A549 (cell line): Measurements from ENCODE around the gene PPM1H. TPM values are rescaled to one million over a fixed set of nuclear protein-coding genes. Genes with fewer than 3 reads are reported as not detected.

Experiments used
- ATAC-seq, 2 experiments: fragments of 200-7000 bp in 1 of 2; fragments of >200 bp in 1 of 2; cut with Nextera tagmentation in 1 of 2; cut with Tn5 transposase in 1 of 2; 3 replicates each; pipeline versions ENCODE4 v1.8.0 to v1.9.1; 2018 to 2020; ENCODE audit warnings: mild to moderate bottlenecking in 1 of 2, moderate library complexity in 1 of 2
- CTCF ChIA-PET: fragments of 300-600 bp; sonication (Branson Sonifier 250); formaldehyde crosslinking; extraction: SDS; loops from one replicate; lab custom pipeline; 2021; ENCODE audit warnings: antibody characterized with exemption, inconsistent platforms; lab: Yijun Ruan, JAX
- POLR2A ChIA-PET: fragments of 350-600 bp; formaldehyde crosslinking; extraction: SDS; loops from one replicate; lab custom pipeline; 2021; ENCODE audit warnings: antibody characterized with exemption, inconsistent platforms; lab: Yijun Ruan, JAX
- DNase-seq, 2 experiments: peaks; one replicate each; pipeline versions ENCODE4 v3.0.0 to v3.0.0-alpha.2; 2011 to 2016; ENCODE audit warnings: low read depth in 1 of 2, low spot score in 1 of 2
- FAIRE-seq: peaks from 2 replicates; lab custom pipeline; 2011; peaks lifted over from hg19 to GRCh38; lab: Jason Lieb, UNC
- H3K27ac ChIP-seq, 2 experiments: fragments of >200 bp; sonication (Bioruptor Twin); formaldehyde crosslinking; 3 replicates each; pipeline ENCODE4 v1.5.1; 2016 to 2017
- H3K4me1 ChIP-seq: fragments of >200 bp; sonication (Bioruptor Twin); formaldehyde crosslinking; 3 replicates; pipeline ENCODE4 v1.6.1; 2016
- H3K4me2 ChIP-seq: fragments of >200 bp; sonication (Bioruptor Twin); formaldehyde crosslinking; 3 replicates; pipeline ENCODE4 v1.6.1; 2016
- H3K4me3 ChIP-seq: fragments of >200 bp; sonication (Bioruptor Twin); formaldehyde crosslinking; 3 replicates; pipeline ENCODE4 v1.5.1; 2016
- H3K9me3 ChIP-seq: fragments of >200 bp; sonication (Bioruptor Twin); formaldehyde crosslinking; 3 replicates; pipeline ENCODE4 v1.6.1; 2016
- BHLHE40 ChIP-seq: IDR thresholded peaks from 2 replicates; pipeline ENCODE4 v1.6.1; 2012; ENCODE audit warnings: low read depth, low read length, inconsistent platforms
- CBX8 ChIP-seq: fragments of 200-600 bp; sonication (generic); IDR thresholded peaks from 2 replicates; pipeline ENCODE4 v1.6.1; 2016
- CHD2 ChIP-seq: fragments of 150-350 bp; IDR thresholded peaks from 2 replicates; pipeline ENCODE4 v1.6.1; 2014; ENCODE audit warnings: low read length; ENCODE audit not compliant: partially characterized antibody
- CHD4 ChIP-seq: fragments of 200-600 bp; sonication (generic); IDR thresholded peaks from 2 replicates; pipeline ENCODE4 v1.6.1; 2016; ENCODE audit warnings: antibody characterized with exemption, mild to moderate bottlenecking, borderline replicate concordance
- E2F6 ChIP-seq: IDR thresholded peaks from 2 replicates; pipeline ENCODE4 v1.6.1; 2012; ENCODE audit warnings: low read depth, borderline replicate concordance
- ELK1 ChIP-seq: fragments of 150-350 bp; IDR thresholded peaks from 2 replicates; pipeline ENCODE4 v1.6.1; 2014; ENCODE audit warnings: low read depth, mild to moderate bottlenecking, low read length
- ESRRA ChIP-seq: fragments of 150-350 bp; IDR thresholded peaks from 2 replicates; pipeline ENCODE4 v1.6.1; 2014; ENCODE audit warnings: mild to moderate bottlenecking, low read length, borderline replicate concordance
- FOSB ChIP-seq: fragments of 250-450 bp; sonication (Bioruptor Pico); IDR thresholded peaks from 2 replicates; pipeline ENCODE4 v1.5.0; 2020; ENCODE audit warnings: mild to moderate bottlenecking, moderate library complexity
- FOSL2 ChIP-seq, 2 experiments: fragments of 450-650 bp in 1 of 2; fragments of >200 bp in 1 of 2; sonication (Bioruptor Twin) in 1 of 2; formaldehyde crosslinking; IDR thresholded peaks; 2 replicates each; pipeline versions ENCODE4 v1.5.0 to v1.6.1; 2016 to 2020; ENCODE audit warnings: mild to moderate bottlenecking in 1 of 2, moderate library complexity in 1 of 2
- FOXS1 ChIP-seq: fragments of 250-450 bp; sonication (Bioruptor Pico); IDR thresholded peaks from 2 replicates; pipeline ENCODE4 v1.5.0; 2020; ENCODE audit warnings: mild to moderate bottlenecking, moderate library complexity
- GATA3 ChIP-seq: IDR thresholded peaks from 2 replicates; pipeline ENCODE4 v1.6.1; 2012; ENCODE audit warnings: borderline replicate concordance
- HDAC2 ChIP-seq: fragments of 200-600 bp; sonication (generic); IDR thresholded peaks from 2 replicates; pipeline ENCODE4 v1.6.1; 2016
- JUN ChIP-seq, 2 experiments: fragments of >200 bp; sonication (Bioruptor Twin); formaldehyde crosslinking; IDR thresholded peaks; 2 replicates in 1 of 2; 3 replicates in 1 of 2; pipeline ENCODE4 v1.6.1; 2016 to 2017
- MAZ ChIP-seq: fragments of 150-350 bp; IDR thresholded peaks from 2 replicates; pipeline ENCODE4 v1.6.1; 2014; ENCODE audit warnings: antibody characterized with exemption, low read depth, low read length, borderline replicate concordance
- MYC ChIP-seq: IDR thresholded peaks from 2 replicates; pipeline ENCODE4 v1.6.1; 2012; ENCODE audit warnings: mild to moderate bottlenecking, inconsistent platforms, low read length, improper control_type of control experiment, borderline replicate concordance
- RCOR1 ChIP-seq: fragments of 150-350 bp; IDR thresholded peaks from 2 replicates; pipeline ENCODE4 v1.6.1; 2014; ENCODE audit warnings: antibody characterized with exemption, low read length, low read depth
- RNF2 ChIP-seq: fragments of 200-600 bp; sonication (generic); IDR thresholded peaks from 2 replicates; pipeline ENCODE4 v1.6.1; 2016; ENCODE audit warnings: low read depth, mild to moderate bottlenecking, antibody characterized with exemption, moderate library complexity, borderline replicate concordance
- SMC3 ChIP-seq: fragments of >200 bp; sonication (Bioruptor Twin); formaldehyde crosslinking; IDR thresholded peaks from 3 replicates; pipeline ENCODE4 v1.6.1; 2018; ENCODE audit warnings: inconsistent platforms
- TFCP2L1 ChIP-seq: fragments of 250-450 bp; sonication (Bioruptor Pico); IDR thresholded peaks from 2 replicates; pipeline ENCODE4 v1.5.0; 2021; ENCODE audit warnings: mild to moderate bottlenecking
- TP53 ChIP-seq: fragments of 250-450 bp; sonication (Bioruptor Pico); IDR thresholded peaks from 2 replicates; pipeline ENCODE4 v1.5.0; 2021; ENCODE audit warnings: mild to moderate bottlenecking, moderate library complexity
- ZNF302 ChIP-seq: fragments of 250-450 bp; sonication (Bioruptor Pico); IDR thresholded peaks from 2 replicates; pipeline ENCODE4 v1.9.0; 2021; ENCODE audit warnings: inconsistent platforms, mild to moderate bottlenecking, moderate library complexity
- WGBS: methylation state at CpG from one replicate; pipeline ENCODE4 v1.1.6; 2017; ENCODE audit errors: missing lambda C conversion rate; 5-methylcytosine and 5-hydroxymethylcytosine counted together
- polyA plus RNA-seq, 4 experiments: library from polyadenylated mRNA; depleted of rRNA in 3 of 4; stranded (reverse); fragments of >200 nt; fragmentation: RNase III in 1 of 4; extraction: RNeasy Plus Mini Kit Qiagen cat#74134 plus additional on column Dnase treatment in 1 of 4; gene quantifications; 2 replicates in 3 of 4; 3 replicates in 1 of 4; pipeline ENCODE4 v1.2.3, GENCODE V29; 2011 to 2017
- TF ChIP-seq, protein P1 (sequence below): IDR thresholded peaks from 2 replicates; pipeline ENCODE4 v1.6.1; 2012
- TF ChIP-seq, protein P2 (sequence below): fragments of 250-450 bp; sonication (Bioruptor Pico); IDR thresholded peaks from 2 replicates; pipeline ENCODE4 v1.5.0; 2021; ENCODE audit warnings: mild to moderate bottlenecking, moderate library complexity, borderline replicate concordance
- TF ChIP-seq, protein P3 (sequence below): IDR thresholded peaks from 2 replicates; pipeline ENCODE4 v1.6.1; 2012
- TF ChIP-seq, protein P4 (sequence below): fragments of >200 bp; sonication (Bioruptor Twin); formaldehyde crosslinking; IDR thresholded peaks from 2 replicates; pipeline ENCODE4 v1.6.1; 2016

PPM1H gene
- polyA plus RNA-seq, 2 of the 4 experiments (the other 2 are of a cell fraction), result 7.8 TPM

DNA sequence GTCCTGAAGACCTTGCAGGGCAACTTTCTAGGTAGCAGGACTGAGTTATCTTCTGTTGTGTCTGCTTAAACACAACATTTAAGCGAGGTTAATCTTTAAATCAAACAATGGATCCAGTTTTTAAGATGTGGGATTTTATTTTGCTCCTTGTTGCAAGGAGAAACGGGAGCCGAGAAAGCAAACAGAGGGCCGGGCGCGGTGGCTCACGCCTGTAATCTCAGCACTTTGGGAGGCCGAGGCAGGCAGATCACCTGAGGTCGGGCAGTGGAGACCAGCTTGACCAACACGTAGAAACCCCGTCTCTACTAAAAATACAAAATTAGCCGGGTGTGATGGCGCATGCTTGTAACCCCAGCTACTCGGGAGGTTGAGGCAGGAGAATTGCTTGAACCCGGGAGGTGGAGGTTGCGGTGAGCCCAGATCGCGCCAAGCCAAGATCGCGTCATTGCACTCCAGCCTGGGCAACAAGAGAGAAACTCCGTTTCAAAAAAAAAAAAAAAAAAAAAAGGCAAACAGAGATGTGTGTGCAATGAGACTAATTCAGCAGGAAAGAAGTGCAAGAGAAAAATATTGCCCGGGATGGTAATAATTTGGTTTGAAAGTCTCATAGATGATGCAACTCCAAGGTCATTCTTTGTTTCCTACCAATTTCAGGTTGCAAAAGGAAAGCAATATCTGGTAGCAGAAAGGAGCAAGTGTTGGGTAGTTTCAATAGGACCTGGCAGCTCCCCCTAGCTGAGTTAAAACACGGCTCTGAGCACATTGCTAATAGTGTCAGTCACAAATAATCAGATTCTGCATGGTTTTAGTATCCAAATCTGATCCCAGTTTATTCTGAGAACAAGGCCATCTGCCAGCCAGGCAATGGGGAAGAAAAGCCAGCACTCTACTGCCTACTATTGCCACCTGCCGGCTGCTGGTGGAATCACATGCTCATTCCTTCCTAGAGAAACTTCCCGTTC is 141.4 kb downstream of the PPM1H start (continued):
- TF ChIP-seq E2F6, result no peak
- TF ChIP-seq, protein P1, sequence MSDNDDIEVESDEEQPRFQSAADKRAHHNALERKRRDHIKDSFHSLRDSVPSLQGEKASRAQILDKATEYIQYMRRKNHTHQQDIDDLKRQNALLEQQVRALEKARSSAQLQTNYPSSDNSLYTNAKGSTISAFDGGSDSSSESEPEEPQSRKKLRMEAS, result peak; percentile 88
- TF ChIP-seq RCOR1, result no peak
- no peak for TF ChIP-seq TFCP2L1 (CRISPR knock-in tag)
- TF ChIP-seq ESRRA, result no peak
- no peak for TF ChIP-seq ZNF302 (CRISPR knock-in tag)
- no peak for TF ChIP-seq RNF2
- TF ChIP-seq CHD4, result no peak
- TF ChIP-seq JUN (IDR thresholded peaks at IDR 0.05), result peak in 1 of 2 experiments; percentile 62; a peak in 3 of 5 replicates
- TF ChIP-seq CHD2, result no peak
- no peak for TF ChIP-seq MYC

GRCh38 chr12:62792236-62792870 is 142.6 kb downstream of the PPM1H start:
- FAIRE-seq (no peak), ATAC-seq (no peak), DNase-seq (no peak)
- Histone ChIP-seq H3K27ac (peak overlapping the region; percentile 91 to 94), H3K9me3 (no peaks in the 10 kb centered on the region), H3K4me1 (peaks cover 53% of the 10 kb centered on the region), H3K4me3 (no peak overlapping the region), H3K4me2 (peak overlapping the region; percentile 65)
- CTCF ChIA-PET, result interaction anchor here (0.6 to 3.6 kb wide), 6 partner anchors 12 to 355 kb away, joined by 3 to 16 read pairs (median 5); no protein-coding TSS in a partner anchor
- TF ChIP-seq, protein P1, result peak; percentile 32; the same call in 1 of the 2 replicates
- TF ChIP-seq JUN (IDR thresholded peaks at IDR 0.05), result no peak
- whole genome bisulfite sequencing, result 49% methylated on average over 5 of the region's 5 CpGs
- POLR2A ChIA-PET, result interaction anchor here (1.1 kb wide), 1 partner anchor 189 kb away, joined by 5 read pairs; no protein-coding TSS in a partner anchor

DNA sequence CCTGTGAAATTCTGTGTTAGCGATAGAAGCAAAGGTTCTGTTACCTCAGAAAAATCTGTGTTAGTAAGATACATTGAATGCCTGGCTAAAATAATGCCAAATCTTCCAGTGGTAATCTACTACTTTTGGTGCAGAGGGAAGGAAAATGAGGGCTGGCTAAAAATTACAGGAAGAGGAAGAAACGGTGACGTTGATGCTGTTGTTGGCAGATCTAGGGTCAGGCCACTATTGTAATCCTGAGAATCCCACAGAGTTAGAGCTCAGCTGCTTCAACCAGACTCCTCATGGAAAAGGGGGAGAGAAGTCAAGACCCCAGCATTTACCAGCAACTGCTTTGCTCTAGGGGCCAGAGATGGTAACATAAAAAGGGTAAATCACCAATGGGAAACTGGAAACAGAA is 145.1 kb downstream of the PPM1H start:
- H3K4me1 ChIP-seq, result peaks cover 77% of the 10 kb centered on the region
- H3K27ac ChIP-seq, result peak overlapping the region; percentile 91 to 94
- H3K4me3 ChIP-seq, result no peak overlapping the region
- H3K4me2 ChIP-seq, result no peak overlapping the region
- no peak for ATAC-seq
- POLR2A ChIA-PET, result interaction anchor here (1.5 kb wide), 1 partner anchor 187 kb away, joined by 5 read pairs; no protein-coding TSS in a partner anchor
- CTCF ChIA-PET, result interaction anchor here (0.9 to 3.6 kb wide), 4 partner anchors 183 to 270 kb away, joined by 3 to 16 read pairs (median 4); no protein-coding TSS in a partner anchor
- 99% methylated on average over 3 of the region's 3 CpGs for WGBS
- no peaks in the 10 kb centered on the region for H3K9me3 ChIP-seq
- DNase-seq, result no peak
- TF ChIP-seq GATA3 (no peak), TP53 (CRISPR knock-in tag) (no peak), E2F6 (no peak), CHD4 (no peak), CBX8 (no peak), HDAC2 (no peak), FOSL2 (IDR thresholded peaks at IDR 0.05) (no peak), FOSL2 (CRISPR knock-in tag; IDR thresholded peaks at IDR 0.05) (no peak), SMC3 (no peak), MAZ (no peak), FOXS1 (CRISPR knock-in tag) (no peak), BHLHE40 (no peak), ELK1 (no peak), FOSB (CRISPR knock-in tag) (no peak)
- TF ChIP-seq, protein P2, sequence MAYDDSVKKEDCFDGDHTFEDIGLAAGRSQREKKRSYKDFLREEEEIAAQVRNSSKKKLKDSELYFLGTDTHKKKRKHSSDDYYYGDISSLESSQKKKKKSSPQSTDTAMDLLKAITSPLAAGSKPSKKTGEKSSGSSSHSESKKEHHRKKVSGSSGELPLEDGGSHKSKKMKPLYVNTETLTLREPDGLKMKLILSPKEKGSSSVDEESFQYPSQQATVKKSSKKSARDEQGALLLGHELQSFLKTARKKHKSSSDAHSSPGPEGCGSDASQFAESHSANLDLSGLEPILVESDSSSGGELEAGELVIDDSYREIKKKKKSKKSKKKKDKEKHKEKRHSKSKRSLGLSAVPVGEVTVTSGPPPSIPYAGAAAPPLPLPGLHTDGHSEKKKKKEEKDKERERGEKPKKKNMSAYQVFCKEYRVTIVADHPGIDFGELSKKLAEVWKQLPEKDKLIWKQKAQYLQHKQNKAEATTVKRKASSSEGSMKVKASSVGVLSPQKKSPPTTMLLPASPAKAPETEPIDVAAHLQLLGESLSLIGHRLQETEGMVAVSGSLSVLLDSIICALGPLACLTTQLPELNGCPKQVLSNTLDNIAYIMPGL, result no peak
- TF ChIP-seq, protein P3, sequence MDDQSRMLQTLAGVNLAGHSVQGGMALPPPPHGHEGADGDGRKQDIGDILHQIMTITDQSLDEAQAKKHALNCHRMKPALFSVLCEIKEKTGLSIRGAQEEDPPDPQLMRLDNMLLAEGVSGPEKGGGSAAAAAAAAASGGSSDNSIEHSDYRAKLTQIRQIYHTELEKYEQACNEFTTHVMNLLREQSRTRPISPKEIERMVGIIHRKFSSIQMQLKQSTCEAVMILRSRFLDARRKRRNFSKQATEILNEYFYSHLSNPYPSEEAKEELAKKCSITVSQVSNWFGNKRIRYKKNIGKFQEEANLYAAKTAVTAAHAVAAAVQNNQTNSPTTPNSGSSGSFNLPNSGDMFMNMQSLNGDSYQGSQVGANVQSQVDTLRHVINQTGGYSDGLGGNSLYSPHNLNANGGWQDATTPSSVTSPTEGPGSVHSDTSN, result no peak
- TF ChIP-seq, protein P4, sequence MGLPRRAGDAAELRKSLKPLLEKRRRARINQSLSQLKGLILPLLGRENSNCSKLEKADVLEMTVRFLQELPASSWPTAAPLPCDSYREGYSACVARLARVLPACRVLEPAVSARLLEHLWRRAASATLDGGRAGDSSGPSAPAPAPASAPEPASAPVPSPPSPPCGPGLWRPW, result no peak
- TF ChIP-seq, all 56 proteins: peak for 0
- FAIRE-seq, result no peak
